GM12878 (cell line): Measurements from ENCODE around the gene MAST2. TPM values are rescaled to one million over a fixed set of nuclear protein-coding genes. Genes with fewer than 3 reads are reported as not detected.

Experiments used
- ATAC-seq: fragments of 200-7000 bp; cut with Tn5 transposase; 3 replicates; pipeline ENCODE4 v1.9.1; 2020; ENCODE audit warnings: mild to moderate bottlenecking, moderate library complexity
- BruUV-seq: library from RNA; stranded (reverse); fragments of 400-500 nt; replicated peaks from 2 replicates; lab custom pipeline; 2021; lab: Mats Ljungman, UMichigan
- CTCF ChIA-PET: fragments of 300-600 bp; sonication (Branson Sonifier 250); formaldehyde crosslinking; extraction: SDS; loops from one replicate; lab custom pipeline; 2021; ENCODE audit warnings: inconsistent platforms; lab: Yijun Ruan, JAX
- POLR2A ChIA-PET: fragments of 350-600 bp; formaldehyde crosslinking; extraction: SDS; loops from one replicate; lab custom pipeline; 2021; ENCODE audit warnings: inconsistent platforms; lab: Charles Lee
- RAD21 ChIA-PET: fragments of 300-600 bp; sonication (Branson Sonifier 250); formaldehyde crosslinking; loops from one replicate; lab custom pipeline; 2023; ENCODE audit warnings: antibody characterized with exemption; ENCODE audit not compliant: unreplicated experiment; lab: Charles Lee
- SMC1A ChIA-PET: fragments of 300-600 bp; sonication (Branson Sonifier 250); formaldehyde crosslinking; loops from one replicate; lab custom pipeline; 2023; ENCODE audit not compliant: unreplicated experiment, uncharacterized antibody; lab: Charles Lee
- DNase-seq: peaks from one replicate; pipeline ENCODE4 v3.0.0-alpha.2; 2011; ENCODE audit warnings: low read depth, low spot score
- FAIRE-seq: peaks from 3 replicates; lab custom pipeline; 2011; peaks lifted over from hg19 to GRCh38; lab: Jason Lieb, UNC
- H2AFZ ChIP-seq: 2 replicates; pipeline ENCODE4 v1.6.0; 2011; ENCODE audit warnings: low read depth, low read length, control low read depth; ENCODE audit not compliant: control insufficient read depth
- H3K27ac ChIP-seq: 2 replicates; pipeline ENCODE4 v1.5.1; 2011; ENCODE audit warnings: control low read depth; ENCODE audit not compliant: control insufficient read depth, insufficient read depth
- H3K27me3 ChIP-seq, 2 experiments: replicated peaks in 1 of 2; 2 replicates each; pipeline versions ENCODE4 v1.6.0 to v1.6.1; 2011; ENCODE audit warnings: low read length in 1 of 2; ENCODE audit not compliant: control insufficient read depth in 2 of 2, insufficient read depth in 2 of 2
- H3K36me3 ChIP-seq, 2 experiments: 2 replicates each; pipeline ENCODE4 v1.5.1; 2011; ENCODE audit warnings: low read length in 1 of 2; ENCODE audit not compliant: control insufficient read depth in 2 of 2, insufficient read depth in 2 of 2
- H3K4me1 ChIP-seq: 2 replicates; pipeline ENCODE4 v1.6.1; 2011; ENCODE audit warnings: mild to moderate bottlenecking, low read length, moderate library complexity, mixed read lengths; ENCODE audit not compliant: control insufficient read depth, insufficient read depth
- H3K4me2 ChIP-seq: 2 replicates; pipeline ENCODE4 v1.6.0; 2011; ENCODE audit warnings: control low read depth; ENCODE audit not compliant: control insufficient read depth, insufficient read depth
- H3K4me3 ChIP-seq: fragments of 200-600 bp; sonication (generic); 2 replicates; pipeline ENCODE4 v1.5.1; 2016
- H3K79me2 ChIP-seq: 2 replicates; pipeline ENCODE4 v1.6.0; 2011; ENCODE audit warnings: low read length; ENCODE audit not compliant: control insufficient read depth, insufficient read depth
- H3K9ac ChIP-seq: 2 replicates; pipeline ENCODE4 v1.8.0; 2011; ENCODE audit warnings: low read length, control low read depth, mixed read lengths; ENCODE audit not compliant: control insufficient read depth, insufficient read depth
- H3K9me3 ChIP-seq: replicated peaks from 3 replicates; pipeline ENCODE4 v1.5.1; 2011; ENCODE audit warnings: mild to moderate bottlenecking, low read length; ENCODE audit not compliant: control insufficient read depth, insufficient read depth
- H4K20me1 ChIP-seq: 2 replicates; pipeline ENCODE4 v1.6.0; 2011; ENCODE audit not compliant: control insufficient read depth, insufficient read depth
- FOXK2 ChIP-seq: fragments of 450-650 bp; IDR thresholded peaks from 2 replicates; pipeline ENCODE4 v1.6.1; 2017; ENCODE audit warnings: mild to moderate bottlenecking, moderate library complexity
- IKZF2 ChIP-seq, 2 experiments: fragments of 450-650 bp; IDR thresholded peaks; 2 replicates each; pipeline ENCODE4 v1.6.1; 2017; ENCODE audit warnings: mild to moderate bottlenecking in 2 of 2, moderate library complexity in 2 of 2
- MTA2 ChIP-seq: fragments of 450-650 bp; IDR thresholded peaks from 2 replicates; pipeline ENCODE4 v1.6.1; 2016; ENCODE audit warnings: low read depth, mild to moderate bottlenecking, moderate library complexity
- RB1 ChIP-seq: fragments of 450-650 bp; formaldehyde crosslinking; IDR thresholded peaks from 2 replicates; pipeline ENCODE4 v1.6.1; 2017; ENCODE audit warnings: mild to moderate bottlenecking, borderline replicate concordance
- REST ChIP-seq: IDR thresholded peaks from 2 replicates; pipeline ENCODE4 v1.6.1; 2012; ENCODE audit warnings: mild to moderate bottlenecking, low read depth, low read length
- RFX5 ChIP-seq: IDR thresholded peaks from 2 replicates; pipeline ENCODE4 v1.6.1; 2011; ENCODE audit warnings: low read depth, low read length, improper control_type of control experiment
- SP1 ChIP-seq: IDR thresholded peaks from one replicate; pipeline ENCODE4 v1.6.1; 2011; ENCODE audit warnings: low read depth, low read length
- ZBTB40 ChIP-seq: fragments of 450-650 bp; IDR thresholded peaks from 2 replicates; pipeline ENCODE4 v1.6.1; 2016; ENCODE audit warnings: mild to moderate bottlenecking, moderate library complexity, borderline replicate concordance
- ZZZ3 ChIP-seq: IDR thresholded peaks from 2 replicates; pipeline ENCODE4 v1.6.1; 2011; ENCODE audit warnings: low read depth; ENCODE audit not compliant: control insufficient read depth, insufficient read length
- WGBS: methylation state at CpG from one replicate; pipeline ENCODE4 v1.1.6; 2016; ENCODE audit warnings: low lambda C conversion rate; ENCODE audit not compliant: insufficient replicate concordance, insufficient coverage; ENCODE audit errors: missing lambda C conversion rate; 5-methylcytosine and 5-hydroxymethylcytosine counted together
- in situ Hi-C: fragments of 300-500 bp; cut with MboI; formaldehyde crosslinking; loops from 9 replicates; pipeline ENCODE4 v1.14.3; 2018; ENCODE audit warnings: mixed read lengths
- intact Hi-C: fragments of 100-400 bp; cut with micrococcal nuclease; formaldehyde crosslinking; loops from one replicate; pipeline ENCODE4 v1.14.2; 2022; ENCODE audit not compliant: unreplicated experiment
- polyA plus RNA-seq, 11 experiments: library from polyadenylated mRNA; depleted of rRNA in 4 of 11; unstranded in 6 of 11; stranded (reverse) in 5 of 11; fragments of >200 nt; fragmentation: Nextera tagmentation in 4 of 11; fragmentation: Illumina TruSeq in 1 of 11; extraction: Ambion mirVana in 4 of 11; extraction: Trizol in 1 of 11; gene quantifications; 1 replicate in 1 of 11; 2 replicates in 10 of 11; pipeline versions ENCODE4 v1.2.1 to v1.2.3, GENCODE V29; 2011 to 2016; ENCODE audit warnings: inconsistent platforms in 2 of 11, missing spikeins in 2 of 11, low read depth in 1 of 11
- total RNA-seq, 4 experiments: library from RNA; depleted of rRNA in 3 of 4; stranded (reverse); fragments of >200 nt in 3 of 4; fragmentation: Illumina TruSeq in 1 of 4; extraction: Trizol in 1 of 4; gene quantifications; 2 replicates each; pipeline versions ENCODE4 v1.2.1 to v1.2.3, GENCODE V29; 2013 to 2021

The MAST2 gene
- total and polyA plus RNA-seq, 10 of the 15 experiments (the other 5 are each of a cell fraction or from before 2014, with no cell fraction given) = 1.0 to 28.7 (median 13.8) TPM

- Histone ChIP-seq H3K9ac (no peak overlapping the region), H3K4me2 (no peak overlapping the region), H4K20me1 (no peaks in the 10 kb centered on the region), H3K79me2 (peaks cover 5% of the 10 kb centered on the region)
- ChIA-PET RAD21 (no interaction called here), POLR2A (no interaction called here)
- intact Hi-C loops = no loop called here
- no peak for TF ChIP-seq RB1
- TF ChIP-seq ZBTB40 = no peak
- TF ChIP-seq FOXK2 = no peak
- TF ChIP-seq SP1 = no peak
- no peak for TF ChIP-seq IKZF2 (IDR thresholded peaks at IDR 0.05)
- no peak for TF ChIP-seq RFX5
- TF ChIP-seq REST = no peak
- TF ChIP-seq MTA2 = no peak
- TF ChIP-seq ZZZ3 = no peak
- TF ChIP-seq, all 136 proteins: peak for 0
- H3K4me3 ChIP-seq = no peak overlapping the region
- ATAC-seq (no peak), FAIRE-seq (no peak), DNase-seq (no peak)
- BruUV-seq = no TSS peak
- ChIA-PET SMC1A (interaction anchor here (0.7 to 1.6 kb wide), 3 partner anchors 10 to 334 kb away, joined by 4 read pairs; no protein-coding TSS in a partner anchor), CTCF (interaction anchor here (0.6 to 0.7 kb wide), 2 partner anchors 1096 to 1795 kb away, joined by 3 to 4 read pairs; no protein-coding TSS in a partner anchor)
- WGBS = 100% methylated on average over 3 of the region's 3 CpGs
- H3K4me1 ChIP-seq = peaks cover 13% of the 10 kb centered on the region; the same call in 1 of the 2 replicates
- no peaks in the 10 kb centered on the region for H3K36me3 ChIP-seq
- in situ Hi-C loops = no loop called here
- no peak overlapping the region for H3K27ac ChIP-seq
- H3K9me3 ChIP-seq = peaks cover 3% of the 10 kb centered on the region
- no peak overlapping the region for H2AFZ ChIP-seq
- no peaks in the 10 kb centered on the region for H3K27me3 ChIP-seq
Observed at GRCh38 chr1:45846931-45847330, 43.5 kb downstream of the MAST2 start.
